Skeletal muscle satellite cell (primary cell): ENCODE results near the gene ARMC7.
A peak's percentile ranks its signal among the peaks of the same experiment; 100 is the strongest.

Source experiments
- H3K27me3 ChIP-seq: 2 replicates; pipeline ENCODE4 v1.7.0; 2013; ENCODE audit warnings: low read length; ENCODE audit not compliant: control insufficient read depth, insufficient read depth
- H3K36me3 ChIP-seq: 2 replicates; pipeline ENCODE4 v1.7.0; 2013; ENCODE audit warnings: mild to moderate bottlenecking, control low read depth, low read length; ENCODE audit not compliant: insufficient read depth
- H3K4me1 ChIP-seq: 2 replicates; pipeline ENCODE4 v1.7.0; 2013; ENCODE audit warnings: low read length; ENCODE audit not compliant: control insufficient read depth, insufficient read depth
- H3K4me2 ChIP-seq: 2 replicates; pipeline ENCODE4 v1.7.0; 2013; ENCODE audit warnings: mild to moderate bottlenecking, low read length
- H3K4me3 ChIP-seq: 2 replicates; pipeline ENCODE4 v1.7.0; 2013; ENCODE audit warnings: low read length
- H3K9ac ChIP-seq: 2 replicates; pipeline ENCODE4 v1.7.0; 2013; ENCODE audit warnings: mild to moderate bottlenecking, low read depth, low read length, moderate library complexity
- H3K9me3 ChIP-seq: replicated peaks from 2 replicates; pipeline ENCODE4 v1.7.0; 2013; ENCODE audit warnings: mild to moderate bottlenecking, control low read depth, low read length

The ARMC7 gene

DNA sequence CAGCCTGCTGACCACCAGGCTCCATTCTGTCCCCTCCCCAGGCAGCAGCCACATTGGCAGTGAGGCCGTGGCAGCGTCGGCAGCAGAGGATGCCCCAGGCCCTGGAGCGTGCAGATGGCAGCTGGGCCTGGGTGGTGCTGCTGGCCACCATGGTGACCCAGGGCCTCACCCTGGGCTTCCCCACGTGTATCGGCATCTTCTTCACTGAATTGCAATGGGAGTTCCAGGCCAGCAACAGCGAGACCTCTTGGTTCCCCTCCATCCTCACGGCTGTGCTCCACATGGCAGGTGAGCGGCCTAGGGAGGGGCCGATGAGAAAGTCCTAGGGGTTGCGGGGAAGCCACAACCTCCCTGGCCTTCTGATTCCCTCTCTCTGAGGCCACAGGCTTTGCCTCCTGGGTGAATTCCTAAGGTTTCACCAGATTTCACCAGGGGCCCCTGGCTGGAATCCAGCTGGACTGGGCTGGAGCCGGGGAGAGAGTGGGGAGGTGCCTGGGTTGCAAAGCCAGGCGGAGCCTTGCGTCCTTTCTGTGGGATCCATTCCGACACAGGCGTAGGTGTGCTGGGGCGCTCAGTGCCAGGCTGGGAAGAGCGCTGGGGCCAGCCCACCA is 16.1 kb upstream of the ARMC7 start:
- no peaks in the 10 kb centered on the region for H3K36me3 ChIP-seq
- no peak overlapping the region for H3K4me2 ChIP-seq
- no peak overlapping the region for H3K4me3 ChIP-seq
- no peaks in the 10 kb centered on the region for H3K9me3 ChIP-seq
- H3K27me3 ChIP-seq, result no peaks in the 10 kb centered on the region
- no peak overlapping the region for H3K9ac ChIP-seq
- H3K4me1 ChIP-seq, result peaks cover 20% of the 10 kb centered on the region

DNA sequence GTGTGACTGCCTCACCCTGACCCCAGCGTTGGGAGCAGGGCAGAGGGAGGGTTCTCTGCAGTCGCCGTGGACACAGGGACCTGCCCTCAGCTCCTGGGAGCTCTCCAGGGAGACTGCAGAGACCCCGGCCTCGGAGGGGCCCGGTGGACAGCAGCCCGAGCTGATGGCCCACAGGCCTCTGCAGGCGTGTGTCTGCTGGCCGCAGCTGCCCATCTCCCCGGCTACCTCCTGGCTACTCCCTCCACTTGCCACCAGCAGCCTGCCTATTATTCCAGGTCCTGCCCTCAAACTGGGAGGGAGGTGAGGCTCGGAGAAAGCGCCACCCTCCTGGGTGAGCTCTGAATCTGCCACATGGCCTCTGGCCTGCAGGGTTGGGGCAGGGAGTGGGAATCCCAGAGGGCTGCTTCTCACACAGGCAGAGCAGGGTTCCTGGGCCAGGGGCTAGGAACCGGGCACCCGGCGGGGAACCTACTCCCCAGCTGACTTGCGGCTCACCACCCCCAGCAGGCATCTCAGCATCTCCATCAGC is 14.8 kb upstream of the ARMC7 start:
- no peak overlapping the region for H3K9ac ChIP-seq
- H3K36me3 ChIP-seq, result no peaks in the 10 kb centered on the region
- peaks cover 14% of the 10 kb centered on the region for H3K4me1 ChIP-seq
- no peak overlapping the region for H3K4me2 ChIP-seq
- H3K27me3 ChIP-seq, result no peaks in the 10 kb centered on the region
- no peak overlapping the region for H3K4me3 ChIP-seq
- H3K9me3 ChIP-seq, result no peaks in the 10 kb centered on the region

DNA sequence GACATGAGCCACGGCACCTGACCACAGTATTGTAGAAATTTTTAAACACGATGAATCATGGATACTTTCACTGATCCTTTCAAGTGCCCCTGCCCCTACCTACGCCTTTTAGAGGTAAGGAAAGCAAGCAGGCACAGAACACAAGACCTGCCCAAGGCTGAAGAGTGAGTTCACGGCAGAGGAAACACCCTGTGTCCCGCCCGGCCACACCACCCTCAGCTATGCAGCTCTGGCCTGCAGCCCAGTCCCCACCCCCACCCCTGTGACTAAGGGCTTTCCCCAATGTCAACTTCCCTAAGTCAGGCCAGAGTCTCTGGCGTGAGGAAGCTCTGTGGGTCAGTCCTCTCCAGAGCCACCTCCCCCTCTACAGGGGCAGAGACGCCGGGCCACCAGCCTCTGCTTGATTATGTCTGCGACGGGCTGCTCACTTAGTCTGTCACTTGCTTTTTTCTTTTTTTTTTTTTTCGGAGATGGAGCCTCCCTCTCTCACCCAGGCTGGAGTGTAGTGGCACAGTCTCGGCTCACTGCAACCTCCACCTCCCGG is 13.6 kb upstream of the ARMC7 start:
- H3K36me3 ChIP-seq, result no peaks in the 10 kb centered on the region
- no peaks in the 10 kb centered on the region for H3K9me3 ChIP-seq
- H3K27me3 ChIP-seq, result peaks cover 3% of the 10 kb centered on the region
- H3K4me1 ChIP-seq, result peaks cover 10% of the 10 kb centered on the region
- H3K4me3 ChIP-seq, result peak overlapping the region; percentile 27
- no peak overlapping the region for H3K9ac ChIP-seq
- H3K4me2 ChIP-seq, result peak overlapping the region; percentile 50

- Histone ChIP-seq H3K4me2 (no peak overlapping the region), H3K36me3 (no peaks in the 10 kb centered on the region), H3K4me1 (peaks cover 8% of the 10 kb centered on the region), H3K27me3 (peaks cover 8% of the 10 kb centered on the region), H3K9me3 (no peaks in the 10 kb centered on the region), H3K9ac (no peak overlapping the region), H3K4me3 (no peak overlapping the region)
These were observed 11.9 kb upstream of the ARMC7 start for GRCh38 chr17:75097865-75098264.

DNA sequence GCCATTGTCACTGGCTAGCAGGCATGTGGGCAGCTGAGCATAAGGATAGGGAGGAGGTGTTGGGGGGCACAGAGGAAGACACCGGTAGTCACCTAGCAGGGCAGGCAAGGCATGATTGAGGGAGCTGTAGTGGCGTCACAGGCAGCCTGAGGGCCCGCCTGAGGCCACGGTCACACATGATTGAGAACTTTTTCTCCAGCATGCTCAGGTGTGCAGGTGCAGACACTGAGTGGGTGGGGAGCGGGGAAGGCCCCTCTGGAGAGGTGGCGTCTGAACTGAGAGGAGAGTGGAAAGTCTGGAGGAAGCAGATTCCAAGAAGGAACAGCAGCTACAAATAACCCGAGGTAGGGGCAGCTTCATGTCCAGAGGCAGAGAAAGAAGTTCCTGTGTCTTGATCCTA is 10.9 kb upstream of the ARMC7 start:
- no peaks in the 10 kb centered on the region for H3K36me3 ChIP-seq
- H3K4me1 ChIP-seq, result peaks cover 8% of the 10 kb centered on the region
- H3K4me3 ChIP-seq, result no peak overlapping the region
- H3K4me2 ChIP-seq, result no peak overlapping the region
- H3K27me3 ChIP-seq, result peaks cover 8% of the 10 kb centered on the region
- no peaks in the 10 kb centered on the region for H3K9me3 ChIP-seq
- no peak overlapping the region for H3K9ac ChIP-seq

- Histone ChIP-seq H3K4me1 (peaks cover 8% of the 10 kb centered on the region), H3K27me3 (peaks cover 11% of the 10 kb centered on the region), H3K4me2 (no peak overlapping the region), H3K4me3 (no peak overlapping the region), H3K9me3 (no peaks in the 10 kb centered on the region), H3K9ac (no peak overlapping the region), H3K36me3 (no peaks in the 10 kb centered on the region)
These were observed 9.7 kb upstream of the ARMC7 start for GRCh38 chr17:75099881-75100595.

GRCh38 chr17:75102385-75102821 is 7.4 kb upstream of the ARMC7 start:
- H3K9ac ChIP-seq, result no peak overlapping the region
- H3K9me3 ChIP-seq, result no peaks in the 10 kb centered on the region
- no peaks in the 10 kb centered on the region for H3K36me3 ChIP-seq
- peaks cover 15% of the 10 kb centered on the region for H3K27me3 ChIP-seq
- H3K4me2 ChIP-seq, result no peak overlapping the region
- H3K4me1 ChIP-seq, result no peaks in the 10 kb centered on the region
- no peak overlapping the region for H3K4me3 ChIP-seq

- Histone ChIP-seq H3K9ac (no peak overlapping the region), H3K36me3 (no peaks in the 10 kb centered on the region), H3K9me3 (no peaks in the 10 kb centered on the region)
These were observed 5.9 kb upstream of the ARMC7 start for GRCh38 chr17:75103601-75104554.

DNA sequence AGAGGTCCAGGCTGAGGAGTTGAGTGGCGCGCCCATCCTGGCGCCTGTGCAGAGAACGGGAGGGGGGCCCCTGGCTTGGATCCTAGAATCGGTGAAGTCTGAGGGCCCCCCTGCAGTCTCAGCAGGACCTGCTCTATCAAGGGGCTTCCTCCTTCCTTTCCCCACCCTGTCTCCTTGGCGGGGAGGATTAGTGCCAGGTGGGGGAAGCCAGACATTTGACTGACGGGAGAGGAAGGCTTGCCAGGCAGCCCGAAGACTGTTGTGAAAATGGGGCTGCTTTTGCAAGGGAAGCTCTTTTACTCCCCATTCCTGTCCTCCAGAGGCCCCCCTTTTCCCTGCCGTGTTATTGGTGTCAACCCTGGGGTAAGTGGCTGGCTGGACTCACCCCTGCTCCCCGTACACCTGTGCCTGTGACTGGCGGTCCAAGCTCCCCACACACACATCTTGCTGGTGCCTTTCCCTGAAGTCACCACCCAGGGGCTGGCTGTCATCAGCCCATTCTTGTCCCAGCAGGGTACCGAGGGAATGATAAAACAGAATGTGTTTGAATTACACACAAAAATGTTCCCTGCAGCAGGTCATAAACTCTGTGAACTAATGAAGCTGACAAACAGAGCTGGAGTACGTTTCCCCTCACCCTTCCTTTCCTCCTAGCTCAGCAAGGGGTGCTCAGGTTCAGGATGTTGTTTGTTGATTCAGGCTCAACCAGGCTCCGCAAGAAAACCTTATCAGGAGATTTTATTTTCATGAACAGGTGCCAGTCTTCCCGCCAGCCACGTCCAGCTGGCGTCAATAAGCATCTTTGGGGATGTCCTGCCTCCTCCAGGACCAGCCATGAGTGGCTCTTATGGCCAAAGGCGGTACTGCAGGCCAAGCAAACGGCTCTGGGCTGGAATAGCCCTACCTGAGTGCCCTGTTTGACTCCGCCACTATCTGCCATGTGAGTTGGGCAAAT is 4.4 kb upstream of the ARMC7 start:
- Histone ChIP-seq H3K27me3 (peaks cover 15% of the 10 kb centered on the region), H3K9me3 (no peaks in the 10 kb centered on the region), H3K9ac (no peak overlapping the region), H3K36me3 (no peaks in the 10 kb centered on the region), H3K4me3 (no peak overlapping the region), H3K4me1 (peaks cover 9% of the 10 kb centered on the region), H3K4me2 (no peak overlapping the region)

More at GRCh38 chr17:75103601-75104554, 5.9 kb upstream of the ARMC7 start:
- H3K27me3 ChIP-seq, result peaks cover 15% of the 10 kb centered on the region
- no peak overlapping the region for H3K4me3 ChIP-seq
- H3K4me2 ChIP-seq, result no peak overlapping the region
- H3K4me1 ChIP-seq, result no peaks in the 10 kb centered on the region

DNA sequence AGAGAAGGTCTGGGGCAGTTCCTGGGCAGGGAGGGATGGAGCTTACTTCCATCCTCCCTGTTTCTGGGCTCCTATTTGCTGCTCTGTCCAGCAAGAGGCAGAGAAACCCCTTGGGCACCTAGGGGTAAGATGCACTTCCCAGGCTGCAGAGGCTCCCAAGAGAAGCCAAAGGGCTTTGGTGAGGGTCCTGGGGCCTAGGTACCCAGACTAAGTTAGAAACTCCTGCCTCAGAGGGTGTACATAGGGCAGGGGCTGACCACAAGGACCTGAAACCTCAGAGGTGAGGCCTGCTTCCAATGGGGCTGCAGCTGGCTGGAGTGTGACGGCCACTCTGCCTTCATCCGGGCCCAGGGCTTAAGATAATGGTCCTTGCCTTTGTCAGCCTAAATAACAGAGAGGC is 1.6 kb upstream of the ARMC7 start:
- peaks cover 7% of the 10 kb centered on the region for H3K27me3 ChIP-seq
- no peak overlapping the region for H3K4me3 ChIP-seq
- H3K9ac ChIP-seq, result no peak overlapping the region
- no peak overlapping the region for H3K4me2 ChIP-seq
- no peaks in the 10 kb centered on the region for H3K36me3 ChIP-seq
- peaks cover 14% of the 10 kb centered on the region for H3K4me1 ChIP-seq
- no peaks in the 10 kb centered on the region for H3K9me3 ChIP-seq
